Neural cell (in vitro differentiated cells): ENCODE results near the gene KRTAP9-2.
"Not testable (repeated sequence)": the region's sequence is repeated elsewhere in the genome, so short reads cannot be mapped to it uniquely, and the experiment has no call there.

Experiments used
- CTCF ChIP-seq: fragments of 450-650 bp; IDR thresholded peaks from 2 replicates; pipeline ENCODE4 v1.5.1; 2014; ENCODE audit warnings: antibody characterized with exemption, mild to moderate bottlenecking, moderate library complexity; ENCODE audit not compliant: poor library complexity, severe bottlenecking
- EP300 ChIP-seq: fragments of 450-650 bp; conservative IDR thresholded peaks from 2 replicates; pipeline ENCODE4 v1.6.1; 2014; ENCODE audit warnings: antibody characterized with exemption, mild to moderate bottlenecking, moderate library complexity; ENCODE audit not compliant: poor library complexity, severe bottlenecking
- EZH2 ChIP-seq: fragments of 200-600, 300-800 bp; shearing (Covaris generic), sonication (generic); IDR thresholded peaks from 2 replicates; pipeline ENCODE4 v1.6.1; 2014; ENCODE audit warnings: antibody characterized with exemption, low read length, borderline replicate concordance, mild to moderate bottlenecking; ENCODE audit not compliant: insufficient read depth, poor library complexity, severe bottlenecking
- MXI1 ChIP-seq: fragments of 450-650 bp; conservative IDR thresholded peaks from 2 replicates; pipeline ENCODE4 v1.6.1; 2014; ENCODE audit warnings: antibody characterized with exemption, mild to moderate bottlenecking; ENCODE audit not compliant: poor library complexity, severe bottlenecking
- POLR2AphosphoS5 ChIP-seq: IDR thresholded peaks from 2 replicates; pipeline ENCODE4 v1.6.1; 2012
- RAD21 ChIP-seq: fragments of 450-650 bp; conservative IDR thresholded peaks from 2 replicates; pipeline ENCODE4 v1.6.1; 2014; ENCODE audit warnings: antibody characterized with exemption, mild to moderate bottlenecking, moderate library complexity
- REST ChIP-seq: IDR thresholded peaks from 2 replicates; pipeline ENCODE4 v1.6.1; 2012; ENCODE audit warnings: borderline replicate concordance
- TAF1 ChIP-seq: IDR thresholded peaks from 2 replicates; pipeline ENCODE4 v1.6.1; 2012; ENCODE audit warnings: low read depth

- TF ChIP-seq CTCF, POLR2AphosphoS5, RAD21, REST, EZH2, MXI1, EP300, TAF1: not testable (repeated sequence)
Observed at GRCh38 chr17:41232399-41233105, 6.1 kb downstream of the KRTAP9-2 start, which contains the start of gene KRTAP9-3.
